Activated naive CD4-positive, alpha-beta T cell treated with anti-CD3 and anti-CD28 coated beads, Interleukin-2, amount 50 U/mL, for 24 hours (primary cell): ENCODE results near the gene ARID4A.
"Not testable (repeated sequence)": the region's sequence is repeated elsewhere in the genome, so short reads cannot be mapped to it uniquely, and the experiment has no call there.

ENCODE experiments used
- H3K27ac Mint-ChIP-seq: one replicate; pipeline ENCODE4 v1.8.0; 2021; ENCODE audit warnings: mild to moderate bottlenecking, mixed read lengths
- H3K27me3 Mint-ChIP-seq: one replicate; pipeline ENCODE4 v1.8.0; 2021; ENCODE audit warnings: mixed read lengths
- H3K36me3 Mint-ChIP-seq: one replicate; pipeline ENCODE4 v1.8.0; 2021; ENCODE audit warnings: mixed read lengths
- H3K4me1 Mint-ChIP-seq: one replicate; pipeline ENCODE4 v1.8.0; 2021; ENCODE audit warnings: mixed read lengths
- H3K4me3 Mint-ChIP-seq: one replicate; pipeline ENCODE4 v1.8.0; 2021; ENCODE audit warnings: mild to moderate bottlenecking, mixed read lengths
- H3K9me3 Mint-ChIP-seq: one replicate; pipeline ENCODE4 v1.8.0; 2021; ENCODE audit warnings: mixed read lengths

ARID4A gene

DNA sequence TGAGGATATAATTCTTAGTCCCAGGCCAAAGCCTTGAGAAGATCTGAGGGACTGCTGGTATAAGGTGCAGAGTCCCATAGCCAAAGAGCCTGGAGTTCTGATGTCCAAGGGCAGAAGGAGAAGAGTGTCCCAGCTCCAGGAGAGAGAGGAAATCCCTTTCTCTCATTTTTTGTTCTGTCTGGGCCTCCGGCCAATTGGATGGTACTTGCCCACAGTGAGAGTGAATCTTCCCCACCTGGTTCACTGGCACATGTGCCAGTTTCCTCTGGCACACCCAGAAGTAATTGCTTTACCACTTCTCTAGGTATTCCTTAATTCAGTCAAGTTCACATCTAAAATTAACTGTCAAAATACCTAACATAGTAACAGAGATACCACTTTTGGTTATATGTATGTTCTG is 15.3 kb downstream of the ARID4A start:
- Mint-ChIP-seq H3K27ac (no peak overlapping the region), H3K9me3 (no peaks in the 10 kb centered on the region), H3K36me3 (peaks cover 9% of the 10 kb centered on the region), H3K4me1 (peaks cover 28% of the 10 kb centered on the region), H3K4me3 (no peak overlapping the region), H3K27me3 (no peaks in the 10 kb centered on the region)

GRCh38 chr14:58315606-58316005 is 17.3 kb downstream of the ARID4A start:
- Mint-ChIP-seq H3K36me3 (peaks cover 5% of the 10 kb centered on the region), H3K9me3 (no peaks in the 10 kb centered on the region), H3K4me3 (no peak overlapping the region), H3K27ac (peak overlapping the region; percentile 85), H3K4me1 (peaks cover 22% of the 10 kb centered on the region), H3K27me3 (no peaks in the 10 kb centered on the region)

DNA sequence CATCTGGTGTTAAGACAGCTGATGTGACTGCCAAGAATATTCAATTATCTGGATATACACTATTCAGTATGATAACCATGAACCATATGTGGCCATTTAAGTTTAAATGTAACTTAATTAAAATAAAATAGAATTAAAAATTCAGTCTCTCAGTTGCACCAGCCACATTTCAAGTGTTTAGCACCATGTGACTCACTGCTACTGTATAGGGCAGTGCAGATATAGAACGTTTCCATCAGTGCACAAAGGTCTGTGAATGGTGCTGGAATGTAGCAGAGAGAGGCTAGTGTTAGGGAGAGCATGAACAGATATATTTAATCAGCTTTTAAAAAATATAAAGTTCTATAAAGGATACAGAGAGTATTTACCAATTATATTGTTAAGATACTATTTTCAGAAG is 28.7 kb downstream of the ARID4A start:
- Mint-ChIP-seq H3K27me3 (no peaks in the 10 kb centered on the region), H3K27ac (no peak overlapping the region), H3K4me1 (peaks cover 21% of the 10 kb centered on the region), H3K36me3 (peaks cover 7% of the 10 kb centered on the region), H3K4me3 (no peak overlapping the region), H3K9me3 (no peaks in the 10 kb centered on the region)

- no peaks in the 10 kb centered on the region for H3K27me3 Mint-ChIP-seq
- peaks cover 10% of the 10 kb centered on the region for H3K36me3 Mint-ChIP-seq
- H3K4me3 Mint-ChIP-seq: peak overlapping the region; percentile 74
- no peaks in the 10 kb centered on the region for H3K9me3 Mint-ChIP-seq
- H3K4me1 Mint-ChIP-seq: peaks cover 34% of the 10 kb centered on the region
- peak overlapping the region; percentile 90 for H3K27ac Mint-ChIP-seq
These were observed 32.8 kb downstream of the ARID4A start for GRCh38 chr14:58331111-58331510.

- Mint-ChIP-seq H3K4me3 (no peak overlapping the region), H3K4me1 (peaks cover 31% of the 10 kb centered on the region), H3K9me3 (no peaks in the 10 kb centered on the region), H3K27ac (no peak overlapping the region), H3K27me3 (no peaks in the 10 kb centered on the region), H3K36me3 (peaks cover 7% of the 10 kb centered on the region)
These were observed 34.2 kb downstream of the ARID4A start for GRCh38 chr14:58332561-58332960.

- not testable (repeated sequence) for H3K27ac Mint-ChIP-seq, H3K4me1 Mint-ChIP-seq, H3K4me3 Mint-ChIP-seq, H3K9me3 Mint-ChIP-seq, H3K27me3 Mint-ChIP-seq
- H3K36me3 Mint-ChIP-seq: peaks cover 11% of the 10 kb centered on the region
These were observed 41.3 kb downstream of the ARID4A start for GRCh38 chr14:58339666-58340065.

GRCh38 chr14:58341152-58341748 is 42.9 kb downstream of the ARID4A start:
- H3K9me3 Mint-ChIP-seq: no peaks in the 10 kb centered on the region
- H3K27me3 Mint-ChIP-seq: no peaks in the 10 kb centered on the region
- H3K27ac Mint-ChIP-seq: no peak overlapping the region
- peaks cover 5% of the 10 kb centered on the region for H3K36me3 Mint-ChIP-seq
- H3K4me1 Mint-ChIP-seq: no peaks in the 10 kb centered on the region
- H3K4me3 Mint-ChIP-seq: no peak overlapping the region

DNA sequence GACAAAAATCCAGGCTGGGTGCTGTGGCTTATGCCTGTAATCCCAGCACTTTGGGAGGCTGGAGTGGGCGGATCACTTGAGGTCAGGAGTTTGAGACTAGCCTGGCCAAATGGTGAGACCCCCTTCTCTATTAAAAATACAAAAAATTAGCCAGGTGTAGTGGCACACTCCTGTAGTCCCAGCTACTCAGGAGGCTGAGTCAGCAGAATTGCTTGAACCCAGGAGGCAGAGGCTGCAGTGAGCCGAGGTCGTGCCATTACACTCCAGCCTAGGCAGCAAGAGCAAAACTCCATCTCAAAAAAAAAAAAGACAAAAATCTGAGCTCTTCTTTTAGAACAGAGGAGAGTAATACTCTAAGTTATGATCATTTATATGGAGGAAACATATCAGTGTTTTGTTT is 45.2 kb downstream of the ARID4A start:
- H3K9me3 Mint-ChIP-seq, H3K4me3 Mint-ChIP-seq, H3K4me1 Mint-ChIP-seq, H3K27me3 Mint-ChIP-seq, H3K27ac Mint-ChIP-seq: not testable (repeated sequence)
- H3K36me3 Mint-ChIP-seq: peaks cover 14% of the 10 kb centered on the region

- Mint-ChIP-seq H3K4me1 (peaks cover 38% of the 10 kb centered on the region), H3K9me3 (no peaks in the 10 kb centered on the region), H3K36me3 (peaks cover 23% of the 10 kb centered on the region), H3K27ac (peak overlapping the region; percentile 93), H3K27me3 (no peaks in the 10 kb centered on the region), H3K4me3 (peak overlapping the region; percentile 85)
These were observed 55.4 kb downstream of the ARID4A start for GRCh38 chr14:58353516-58354299.

DNA sequence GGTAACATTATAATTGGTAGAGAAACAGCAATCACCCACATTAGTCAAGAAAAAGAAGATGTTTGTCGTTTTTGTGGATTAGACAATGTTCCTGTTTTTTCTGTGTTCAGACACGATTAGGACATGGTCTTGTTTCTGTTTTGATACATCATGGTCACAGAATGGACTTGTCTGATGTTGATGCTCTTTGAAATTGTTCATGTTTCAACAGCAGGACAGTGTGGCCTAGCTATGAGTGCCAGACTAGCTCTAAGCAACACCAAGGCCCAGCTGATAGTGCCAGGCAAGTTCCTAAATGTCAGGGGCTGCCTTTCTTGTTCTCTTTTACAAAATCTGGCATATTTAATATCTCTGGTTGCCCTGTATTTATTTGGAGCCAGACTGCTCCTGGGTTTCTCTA is 56.5 kb downstream of the ARID4A start:
- Mint-ChIP-seq H3K27ac (peak overlapping the region; percentile 66), H3K9me3 (no peaks in the 10 kb centered on the region), H3K27me3 (no peaks in the 10 kb centered on the region), H3K4me3 (no peak overlapping the region), H3K4me1 (peaks cover 38% of the 10 kb centered on the region), H3K36me3 (peaks cover 17% of the 10 kb centered on the region)

GRCh38 chr14:58356268-58356667 is 57.9 kb downstream of the ARID4A start:
- H3K4me1 Mint-ChIP-seq: peaks cover 38% of the 10 kb centered on the region
- no peak overlapping the region for H3K4me3 Mint-ChIP-seq
- H3K27ac Mint-ChIP-seq: no peak overlapping the region
- H3K36me3 Mint-ChIP-seq: peaks cover 14% of the 10 kb centered on the region
- H3K27me3 Mint-ChIP-seq: no peaks in the 10 kb centered on the region
- H3K9me3 Mint-ChIP-seq: no peaks in the 10 kb centered on the region

DNA sequence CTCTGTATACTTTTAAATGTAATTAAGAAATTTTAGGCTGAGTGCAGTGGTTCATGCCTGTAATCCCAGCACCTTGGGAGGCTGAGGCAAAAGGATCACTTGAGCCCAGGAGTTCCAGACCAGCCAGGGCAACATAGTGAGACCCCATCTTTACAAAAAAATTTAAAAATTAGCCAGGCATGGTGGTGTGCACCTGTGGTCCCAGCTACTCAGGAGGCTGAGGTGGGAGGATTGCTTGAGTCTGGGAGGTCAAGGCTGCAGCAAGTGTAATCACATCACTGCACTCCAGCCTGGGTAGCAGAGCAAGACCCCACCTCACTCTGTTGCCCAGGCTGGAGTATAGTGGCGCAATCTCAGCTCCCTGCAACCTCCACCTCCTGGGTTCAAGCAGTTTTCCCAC is 63.9 kb downstream of the ARID4A start:
- H3K4me3 Mint-ChIP-seq, H3K4me1 Mint-ChIP-seq, H3K9me3 Mint-ChIP-seq, H3K27ac Mint-ChIP-seq, H3K27me3 Mint-ChIP-seq: not testable (repeated sequence)
- H3K36me3 Mint-ChIP-seq: peaks cover 12% of the 10 kb centered on the region

GRCh38 chr14:58362798-58363412 is 64.5 kb downstream of the ARID4A start:
- H3K9me3 Mint-ChIP-seq: no peaks in the 10 kb centered on the region
- peaks cover 15% of the 10 kb centered on the region for H3K36me3 Mint-ChIP-seq
- H3K4me3 Mint-ChIP-seq: no peak overlapping the region
- no peaks in the 10 kb centered on the region for H3K4me1 Mint-ChIP-seq
- no peak overlapping the region for H3K27ac Mint-ChIP-seq
- no peaks in the 10 kb centered on the region for H3K27me3 Mint-ChIP-seq

DNA sequence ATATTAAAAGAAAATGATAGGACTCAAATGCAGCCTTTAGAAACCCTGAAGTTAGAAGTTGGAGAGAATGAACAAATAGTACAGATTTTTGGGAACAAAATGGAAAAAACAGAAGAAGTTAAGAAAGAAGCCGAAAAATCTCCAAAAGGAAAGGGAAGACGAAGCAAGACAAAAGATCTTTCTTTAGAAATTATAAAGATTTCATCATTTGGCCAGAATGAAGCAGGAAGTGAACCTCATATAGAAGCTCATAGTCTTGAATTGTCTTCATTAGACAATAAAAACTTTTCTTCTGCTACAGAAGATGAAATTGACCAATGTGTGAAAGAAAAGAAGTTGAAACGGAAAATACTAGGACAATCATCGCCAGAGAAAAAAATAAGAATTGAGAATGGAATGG is 66.0 kb downstream of the ARID4A start:
- H3K36me3 Mint-ChIP-seq: peaks cover 24% of the 10 kb centered on the region
- H3K4me3 Mint-ChIP-seq: no peak overlapping the region
- no peaks in the 10 kb centered on the region for H3K4me1 Mint-ChIP-seq
- no peak overlapping the region for H3K27ac Mint-ChIP-seq
- H3K27me3 Mint-ChIP-seq: no peaks in the 10 kb centered on the region
- H3K9me3 Mint-ChIP-seq: no peaks in the 10 kb centered on the region

DNA sequence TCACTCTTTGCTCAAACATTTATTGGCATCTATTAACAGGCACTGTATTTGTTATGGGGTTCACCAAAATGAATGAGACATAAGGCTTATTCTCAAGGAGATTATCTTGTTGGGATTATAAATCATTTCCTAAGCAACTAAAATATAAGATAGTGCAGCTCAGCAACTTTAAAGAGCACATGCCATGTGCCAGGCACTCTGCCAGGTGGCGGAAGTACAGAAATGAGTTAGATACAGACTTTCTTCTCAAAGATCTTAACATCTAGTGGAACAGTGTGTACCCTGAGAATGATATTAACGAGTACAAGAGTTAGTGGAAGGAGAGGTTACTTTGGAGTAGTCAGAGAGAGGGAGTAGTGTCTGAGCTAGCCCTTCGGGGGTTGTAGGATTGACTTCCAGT is 68.9 kb downstream of the ARID4A start:
- H3K27ac Mint-ChIP-seq: no peak overlapping the region
- no peak overlapping the region for H3K4me3 Mint-ChIP-seq
- no peaks in the 10 kb centered on the region for H3K4me1 Mint-ChIP-seq
- H3K9me3 Mint-ChIP-seq: no peaks in the 10 kb centered on the region
- H3K36me3 Mint-ChIP-seq: peaks cover 28% of the 10 kb centered on the region
- H3K27me3 Mint-ChIP-seq: no peaks in the 10 kb centered on the region

- peaks cover 28% of the 10 kb centered on the region for H3K36me3 Mint-ChIP-seq
- no peaks in the 10 kb centered on the region for H3K27me3 Mint-ChIP-seq
- no peak overlapping the region for H3K4me3 Mint-ChIP-seq
- no peaks in the 10 kb centered on the region for H3K4me1 Mint-ChIP-seq
- H3K27ac Mint-ChIP-seq: no peak overlapping the region
- no peaks in the 10 kb centered on the region for H3K9me3 Mint-ChIP-seq
These were observed 70.6 kb downstream of the ARID4A start for GRCh38 chr14:58368956-58369355.
